Measurements from ENCODE around the gene SAMD4A. TPM values are rescaled to one million over a fixed set of nuclear protein-coding genes. Genes with fewer than 3 reads are reported as not detected.
A peak's percentile ranks its signal among the peaks of the same experiment; 100 is the strongest.

Gene SAMD4A
- total RNA-seq, 1 experiment from 2014 or later = 17.0 TPM

DNA sequence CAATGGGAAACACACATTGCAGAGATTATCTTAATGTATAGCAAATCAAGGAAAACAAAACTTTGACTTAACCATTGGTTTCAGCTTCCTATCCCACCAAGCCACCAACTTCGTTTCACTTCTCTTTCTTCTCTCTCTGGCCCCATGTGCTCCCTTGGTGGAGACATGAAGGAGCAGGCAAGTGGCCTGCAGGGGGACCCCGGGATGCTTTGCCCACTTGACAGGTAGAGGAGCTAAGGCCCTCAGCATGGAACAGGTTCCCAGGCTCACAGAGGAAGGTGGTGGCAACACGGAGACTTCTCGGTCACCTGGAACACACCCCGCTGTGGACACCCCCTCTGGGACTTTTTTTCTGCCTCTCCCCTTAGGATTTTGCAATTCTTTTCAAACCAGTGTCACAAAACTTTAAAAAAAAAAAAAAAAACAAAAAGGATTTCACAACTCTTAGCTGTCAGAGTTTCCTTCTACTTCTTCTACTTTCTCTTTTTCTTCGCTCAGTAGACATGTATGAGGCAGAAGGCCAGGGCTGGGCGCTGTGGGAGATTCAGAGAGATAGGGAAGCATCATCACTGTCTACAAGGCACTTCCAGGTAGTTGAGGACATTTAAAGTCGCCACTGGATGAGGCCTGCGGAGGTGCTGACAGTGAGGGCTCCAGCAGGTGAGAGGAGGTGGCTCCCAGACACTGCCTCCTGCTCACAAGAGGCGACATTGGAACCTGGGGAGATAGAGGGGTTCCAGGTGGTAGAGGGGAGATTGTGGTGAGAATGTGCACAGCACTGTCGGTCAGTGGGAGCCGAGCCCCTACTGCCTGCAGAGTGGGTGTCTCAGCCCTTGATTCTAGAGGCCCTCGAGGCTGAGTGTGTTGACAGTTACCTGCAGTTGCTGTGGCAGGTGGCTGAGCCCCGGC, 216.1 kb downstream of the SAMD4A start:
- peak; percentile 39 for DNase-seq (ENCODE audit: low spot score)
- in situ Hi-C loops (cut with HindIII; ENCODE audit: low sequenced_read_pairs) = no loop called here

DNA sequence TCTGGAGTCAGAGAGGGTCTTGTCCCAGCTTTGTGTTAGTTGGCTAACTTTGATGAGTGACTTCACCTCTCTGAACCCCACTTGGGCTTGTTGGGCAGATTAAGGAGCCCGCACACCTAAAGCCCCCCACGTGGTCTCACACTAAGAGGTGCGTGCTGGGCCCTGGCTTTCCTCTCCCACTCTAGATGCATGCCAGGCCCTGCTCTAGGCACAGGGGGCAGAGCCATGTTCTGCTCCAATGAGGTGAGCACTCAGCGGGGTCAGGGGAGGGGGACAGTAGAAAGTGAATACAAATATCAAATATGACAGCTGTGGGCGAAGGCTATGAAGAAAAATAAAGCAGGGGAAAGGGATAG, 216.7 kb downstream of the SAMD4A start:
- DNase-seq (ENCODE audit: low spot score) = no peak
- in situ Hi-C loops (cut with HindIII; ENCODE audit: low sequenced_read_pairs) = no loop called here

DNA sequence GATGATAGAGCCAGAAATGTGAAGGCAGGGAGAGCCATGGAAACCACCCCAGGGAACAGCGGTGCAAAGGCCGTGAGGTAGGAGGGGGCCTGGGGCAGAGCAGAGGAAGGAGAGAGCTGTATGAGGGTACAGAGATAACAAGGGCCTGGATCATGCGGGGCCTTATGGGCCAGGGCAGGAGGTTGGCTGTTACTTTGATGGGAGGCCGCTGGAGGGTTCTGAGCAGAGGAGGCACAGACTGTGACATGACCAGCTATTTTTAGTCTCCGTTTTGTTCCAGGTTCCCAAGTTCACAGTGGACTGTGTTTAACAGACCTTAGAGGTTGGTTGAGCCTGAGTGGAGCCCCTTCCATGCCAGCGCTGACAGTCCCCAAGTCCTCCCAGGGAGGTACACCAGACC, 217.1 kb downstream of the SAMD4A start:
- in situ Hi-C loops (cut with HindIII; ENCODE audit: low sequenced_read_pairs) = no loop called here

DNA sequence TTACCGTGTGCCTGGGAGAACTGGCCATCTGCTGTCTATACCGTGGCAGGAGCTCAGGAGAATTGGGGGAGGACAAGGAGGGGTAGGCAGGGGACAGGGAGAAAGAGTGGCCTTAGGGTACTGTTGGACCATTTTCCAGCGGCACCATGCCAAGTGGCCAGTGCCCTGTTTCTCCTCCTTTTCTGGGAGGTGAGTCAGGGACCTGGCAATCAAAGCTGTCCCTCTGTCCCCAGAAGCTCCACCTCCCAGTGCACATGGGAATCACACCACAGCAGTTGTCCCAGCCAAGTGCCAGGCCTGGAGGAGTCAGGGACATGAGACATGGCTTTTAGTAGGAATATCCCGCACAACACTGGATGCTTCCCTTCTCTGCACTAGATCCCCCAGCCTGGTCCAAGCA, 217.7 kb downstream of the SAMD4A start:
- peak; percentile 66 for DNase-seq (ENCODE audit: low spot score)
- in situ Hi-C loops (cut with HindIII; ENCODE audit: low sequenced_read_pairs) = no loop called here

More for the DNA sequence above, 217.1 kb downstream of the SAMD4A start:
- DNase-seq (ENCODE audit: low spot score) = peak; percentile 50

DNA sequence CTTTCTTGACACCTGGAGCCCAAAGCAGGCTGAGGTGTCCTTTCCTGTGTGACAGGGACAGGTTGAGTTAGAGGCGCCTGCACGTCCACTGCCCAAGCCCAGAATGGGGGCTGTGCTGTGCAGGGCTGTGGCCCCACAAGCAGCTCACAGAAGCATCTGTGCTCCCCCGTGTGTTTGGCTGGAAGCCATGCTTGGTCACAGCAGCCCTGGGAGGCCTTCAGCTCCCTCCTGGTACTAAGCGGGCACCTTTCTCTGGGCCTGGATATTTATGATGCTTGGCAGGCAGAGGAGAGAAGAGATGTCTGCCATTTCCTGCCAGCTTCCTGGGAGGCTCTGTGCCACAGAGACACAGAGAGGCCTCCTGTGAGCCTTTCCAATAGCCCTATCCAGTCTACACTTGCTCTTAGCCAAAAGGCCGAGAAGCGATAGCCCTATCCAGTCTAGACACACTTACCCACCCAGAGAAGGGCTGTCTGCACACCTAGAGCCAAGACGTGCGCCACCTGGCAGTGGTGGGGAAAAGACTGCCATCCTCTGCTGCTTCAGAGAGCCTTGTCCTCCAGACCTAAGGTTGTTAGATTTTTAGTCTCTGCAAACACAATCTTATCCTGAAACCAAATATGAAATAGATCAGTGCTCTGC, 218.3 kb downstream of the SAMD4A start:
- peak; percentile 73 for DNase-seq (ENCODE audit: low spot score)
- in situ Hi-C loops (cut with HindIII; ENCODE audit: low sequenced_read_pairs) = no loop called here

DNA sequence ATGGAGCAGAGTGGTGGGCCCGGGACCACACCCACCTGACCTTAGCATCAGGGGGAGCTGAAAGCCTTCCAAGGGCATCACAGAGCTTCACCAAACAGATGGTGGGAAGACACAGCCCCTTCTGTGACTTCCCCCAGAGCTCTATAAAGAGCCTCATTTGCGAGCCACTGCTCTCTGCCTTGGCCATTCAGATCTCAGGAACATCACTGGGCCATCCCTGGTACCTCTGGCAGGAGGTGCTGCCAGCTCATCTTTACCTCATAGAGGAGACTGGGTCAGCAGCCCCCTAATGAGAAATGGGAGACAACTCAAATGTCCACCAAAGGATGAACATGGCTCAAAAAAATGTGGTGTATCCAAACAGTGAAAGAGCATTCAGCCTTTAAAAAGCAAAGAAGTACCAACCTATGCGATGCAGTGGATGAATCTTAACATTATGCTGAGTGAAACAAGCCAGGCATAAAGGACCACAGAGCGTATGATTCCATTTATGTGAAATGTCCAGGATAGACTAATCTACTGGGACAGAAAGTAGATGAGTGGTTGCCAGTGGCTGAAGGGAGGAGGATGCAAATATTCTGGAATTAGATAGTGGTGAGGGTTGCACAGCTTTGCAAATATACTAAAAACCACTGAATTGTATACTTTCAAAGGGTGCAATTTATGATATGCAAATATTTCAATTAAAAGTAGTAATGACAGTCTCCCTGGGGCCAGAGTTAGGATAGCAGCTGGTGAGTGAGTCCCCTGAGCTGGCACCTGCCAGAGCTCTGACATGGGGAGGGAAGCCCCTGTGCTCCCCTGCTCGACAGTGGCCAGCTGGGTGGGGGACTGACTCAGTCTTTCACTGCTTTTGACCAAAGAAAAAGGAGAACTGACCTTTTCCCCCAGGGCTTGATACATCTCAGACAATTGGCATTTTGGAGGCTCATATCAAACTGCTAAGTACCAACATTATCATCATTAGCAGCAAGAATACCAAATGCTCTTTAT, 219.1 kb downstream of the SAMD4A start:
- DNase-seq (ENCODE audit: low spot score) = no peak
- in situ Hi-C loops (cut with HindIII; ENCODE audit: low sequenced_read_pairs) = no loop called here

DNA sequence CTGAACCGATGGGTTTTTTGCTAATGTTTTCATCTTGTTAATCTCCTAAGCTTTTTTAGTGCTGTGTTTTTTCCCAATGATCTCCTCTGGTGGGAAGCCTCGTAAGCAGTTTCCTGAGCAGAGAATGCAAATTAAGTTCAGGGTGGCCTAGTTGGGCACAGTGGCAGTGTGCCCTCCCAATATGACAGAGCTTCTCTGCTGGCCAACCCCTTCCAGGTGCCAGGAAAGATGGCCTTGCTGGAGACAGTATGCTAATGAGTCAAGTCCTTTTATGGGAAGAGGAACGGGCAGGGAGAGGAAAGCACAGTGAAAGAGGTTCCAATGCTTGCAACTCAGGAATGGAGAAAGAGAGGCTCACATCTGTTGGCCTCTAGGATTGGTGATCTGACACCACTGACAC, 219.9 kb downstream of the SAMD4A start:
- in situ Hi-C loops (cut with HindIII; ENCODE audit: low sequenced_read_pairs) = no loop called here
- DNase-seq (ENCODE audit: low spot score) = peak; percentile 97

DNA sequence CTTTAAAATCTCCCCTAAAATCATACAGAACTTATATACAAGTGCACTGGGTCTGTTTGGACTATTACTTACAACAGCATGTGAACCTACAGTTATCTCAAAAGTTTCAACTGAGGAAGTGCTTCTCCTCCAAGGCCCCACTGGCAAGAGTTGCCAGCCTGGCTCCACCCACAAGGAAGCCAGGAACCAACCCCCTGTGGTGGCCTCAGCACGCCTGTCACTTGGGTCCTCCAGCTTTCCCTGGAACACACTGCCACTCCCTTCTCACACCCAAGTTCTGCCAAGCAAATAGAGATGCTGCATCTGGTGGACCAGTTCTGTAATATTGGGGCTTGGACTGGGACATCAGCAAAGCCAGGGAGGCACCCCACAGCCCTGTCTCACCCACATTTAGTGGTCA, 220.3 kb downstream of the SAMD4A start:
- DNase-seq (ENCODE audit: low spot score) = no peak
- in situ Hi-C loops (cut with HindIII; ENCODE audit: low sequenced_read_pairs) = no loop called here

DNA sequence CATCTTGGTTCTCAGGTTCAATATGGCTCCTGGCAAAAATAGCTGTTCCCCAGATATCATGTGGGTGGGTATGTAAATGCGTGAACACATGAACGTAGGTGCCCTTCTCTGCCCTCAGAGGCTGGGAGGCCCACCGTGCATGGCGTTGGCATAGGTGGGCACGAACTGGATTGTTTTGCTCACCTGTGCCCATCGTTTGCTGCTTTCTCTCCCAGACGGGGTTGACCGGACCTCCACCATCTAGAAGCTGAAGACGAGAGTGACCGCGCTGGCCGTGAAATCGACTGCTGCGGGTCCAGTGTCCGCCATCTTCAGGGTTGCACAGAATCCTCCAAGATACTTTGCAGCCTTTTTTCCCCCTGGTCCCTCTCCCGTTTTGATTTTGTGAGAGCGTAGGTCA, 221.8 kb downstream of the SAMD4A start:
- DNase-seq (ENCODE audit: low spot score) = no peak
- in situ Hi-C loops (cut with HindIII; ENCODE audit: low sequenced_read_pairs) = no loop called here

DNA sequence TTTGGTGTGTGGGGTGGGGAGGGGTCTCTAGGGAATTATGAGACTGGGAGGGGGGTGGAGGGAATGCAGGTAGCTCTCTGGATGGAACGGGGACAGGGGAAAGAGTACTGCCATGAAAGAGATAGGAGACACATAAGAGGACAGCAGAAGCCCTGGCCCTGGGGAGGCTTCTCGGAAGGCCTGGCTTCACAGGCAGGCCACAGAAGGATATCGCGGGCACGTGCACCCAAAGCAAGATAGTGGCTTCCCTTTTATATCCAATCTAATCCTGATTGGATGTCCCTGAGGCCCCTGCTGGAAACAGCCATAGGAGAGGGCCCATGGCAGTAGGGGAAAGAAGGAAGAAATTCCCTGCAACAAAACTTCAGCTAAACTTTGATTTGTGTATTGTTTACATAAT, 222.2 kb downstream of the SAMD4A start:
- no peak for DNase-seq (ENCODE audit: low spot score)
- in situ Hi-C loops (cut with HindIII; ENCODE audit: low sequenced_read_pairs) = no loop called here

DNA sequence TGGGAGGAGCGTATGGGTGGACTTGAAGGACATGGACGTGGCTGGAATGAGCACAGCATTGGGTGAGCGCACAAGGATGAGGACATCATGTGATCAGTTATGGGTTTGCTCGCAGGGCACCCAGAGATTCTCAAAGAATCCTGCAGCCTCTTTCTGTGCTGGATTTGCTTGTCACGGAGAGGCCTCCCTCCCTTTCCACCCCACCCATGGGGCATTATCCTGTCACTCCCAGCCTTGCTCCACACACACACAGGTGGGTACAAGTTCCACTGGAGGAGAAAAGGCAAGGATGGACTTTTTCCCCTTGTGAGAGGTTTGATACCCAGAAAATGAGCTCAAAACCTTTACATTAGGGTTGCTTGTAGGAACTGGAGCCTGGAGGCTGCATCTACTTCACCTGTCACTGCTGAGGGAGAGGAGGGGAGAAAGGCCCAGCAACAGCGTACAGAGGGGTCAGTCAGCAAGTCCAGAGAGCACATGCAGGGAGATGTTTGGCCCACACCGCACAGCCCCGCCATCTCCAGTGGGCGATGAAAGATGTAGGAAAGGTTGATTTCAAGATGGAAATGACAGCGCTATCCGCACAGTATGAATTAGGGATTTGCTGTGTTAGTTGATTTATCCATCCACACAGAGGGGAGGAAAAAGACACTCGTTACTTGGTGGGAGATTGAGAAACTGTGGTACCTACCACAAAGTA, 223.0 kb downstream of the SAMD4A start:
- DNase-seq (ENCODE audit: low spot score) = no peak
- in situ Hi-C loops (cut with HindIII; ENCODE audit: low sequenced_read_pairs) = loop anchor here (5.0 kb wide), 1 partner anchor 33 kb away; no protein-coding TSS in a partner anchor

DNA sequence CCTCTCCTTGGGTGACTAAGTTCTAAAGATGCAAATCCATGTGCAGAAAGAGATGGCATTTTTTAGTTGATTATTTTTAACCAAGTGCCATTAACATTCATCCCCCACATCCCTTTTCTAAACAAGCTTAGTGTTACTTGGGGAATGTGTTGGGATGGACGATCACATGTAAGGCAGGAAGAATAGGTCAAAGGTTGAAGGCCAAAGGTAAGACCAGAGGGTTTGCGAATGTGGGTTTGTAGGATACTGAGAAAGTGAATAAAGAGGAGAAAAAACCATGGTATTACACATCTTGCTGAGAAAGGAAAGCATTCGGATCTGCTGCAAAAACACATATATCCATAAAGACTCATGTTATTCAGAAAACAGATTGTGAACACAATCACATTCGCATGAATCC, 224.1 kb downstream of the SAMD4A start:
- in situ Hi-C loops (cut with HindIII; ENCODE audit: low sequenced_read_pairs) = loop anchor here (5.0 kb wide), 1 partner anchor 34 kb away; no protein-coding TSS in a partner anchor
- DNase-seq (ENCODE audit: low spot score) = no peak

DNA sequence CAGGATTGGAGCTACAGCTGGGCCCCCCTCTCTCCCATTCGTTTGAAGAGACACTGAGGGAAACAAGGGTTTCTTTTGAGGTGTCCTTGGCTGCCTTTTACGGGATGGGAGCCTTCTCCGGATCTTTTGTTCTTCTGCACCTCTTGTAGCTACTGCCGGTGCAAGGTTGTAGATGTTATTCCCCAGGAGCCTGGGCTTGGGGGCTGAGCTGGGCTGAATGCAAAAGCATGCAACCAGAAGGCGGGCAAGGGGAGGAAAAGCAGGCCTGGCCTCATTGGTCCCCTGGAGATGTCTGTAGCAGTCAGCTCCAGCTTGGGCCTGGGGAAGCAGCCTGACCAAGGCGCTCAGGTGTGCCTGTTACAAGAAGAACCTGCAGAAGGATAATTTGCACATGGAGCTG, 225.4 kb downstream of the SAMD4A start:
- in situ Hi-C loops (cut with HindIII; ENCODE audit: low sequenced_read_pairs) = loop anchor here (5.0 kb wide), 1 partner anchor 35 kb away; no protein-coding TSS in a partner anchor
- no peak for DNase-seq (ENCODE audit: low spot score)

DNA sequence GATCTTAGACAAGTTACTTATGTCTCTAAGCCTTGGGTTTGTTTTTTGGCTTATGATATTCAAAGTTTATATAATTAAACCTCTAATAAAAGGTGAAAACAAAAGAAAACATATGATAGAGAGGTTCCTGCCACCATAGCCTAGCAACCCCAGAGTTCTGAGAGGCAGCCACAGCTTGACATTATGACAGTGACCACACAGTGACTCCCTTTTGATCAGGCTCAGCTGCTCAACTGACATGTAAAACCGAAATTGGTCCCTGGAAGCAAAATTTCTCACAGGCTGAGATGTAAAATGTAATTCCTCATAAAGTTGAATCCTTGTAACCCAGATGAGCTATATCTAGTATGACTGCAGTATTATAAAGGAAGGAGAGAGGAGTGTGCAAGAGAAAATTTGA, 227.2 kb downstream of the SAMD4A start:
- in situ Hi-C loops (cut with HindIII; ENCODE audit: low sequenced_read_pairs) = loop anchor here (5.0 kb wide), 1 partner anchor 37 kb away; no protein-coding TSS in a partner anchor
- DNase-seq (ENCODE audit: low spot score) = no peak

DNA sequence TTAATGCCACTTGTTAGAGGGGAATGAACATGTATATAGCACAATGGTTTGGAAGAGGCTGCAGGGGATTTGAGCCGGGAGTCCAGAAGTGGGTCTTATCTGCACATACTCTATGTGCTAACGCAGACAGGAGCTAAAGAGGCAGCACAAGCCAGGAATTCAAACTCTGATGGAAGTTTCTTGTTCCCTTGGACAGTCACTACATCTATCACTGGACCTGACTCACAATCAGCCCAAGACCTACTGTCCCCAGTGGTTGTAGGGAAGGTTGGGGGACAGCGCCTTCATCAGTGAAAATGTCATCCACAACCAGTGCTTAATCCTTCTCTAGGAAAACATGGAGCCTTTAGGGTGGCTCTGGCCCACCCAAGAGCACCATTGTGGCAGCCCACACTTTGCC, 227.9 kb downstream of the SAMD4A start:
- no peak for DNase-seq (ENCODE audit: low spot score)
- in situ Hi-C loops (cut with HindIII; ENCODE audit: low sequenced_read_pairs) = loop anchor here (5.0 kb wide), 1 partner anchor 37 kb away; no protein-coding TSS in a partner anchor

DNA sequence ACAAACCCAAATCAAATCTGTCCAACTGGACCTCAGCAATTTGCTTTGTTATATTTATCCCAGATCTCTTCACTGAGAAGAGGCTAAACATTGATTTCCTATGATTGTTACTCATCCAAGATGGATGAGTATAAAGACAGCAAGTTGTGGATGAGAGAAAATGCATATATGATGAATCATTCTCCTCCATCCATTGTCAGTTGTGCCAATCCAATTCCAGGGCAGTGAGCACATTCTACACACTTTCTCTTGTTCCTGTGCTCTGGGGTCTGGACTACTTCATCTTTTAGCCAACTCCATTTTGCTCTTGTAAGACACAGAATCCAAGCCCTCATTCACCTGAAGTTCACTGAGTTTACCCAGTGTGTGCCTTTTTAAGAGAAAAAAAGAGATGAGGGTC, 230.0 kb downstream of the SAMD4A start:
- in situ Hi-C loops (cut with HindIII; ENCODE audit: low sequenced_read_pairs) = no loop called here
- DNase-seq (ENCODE audit: low spot score) = no peak

DNA sequence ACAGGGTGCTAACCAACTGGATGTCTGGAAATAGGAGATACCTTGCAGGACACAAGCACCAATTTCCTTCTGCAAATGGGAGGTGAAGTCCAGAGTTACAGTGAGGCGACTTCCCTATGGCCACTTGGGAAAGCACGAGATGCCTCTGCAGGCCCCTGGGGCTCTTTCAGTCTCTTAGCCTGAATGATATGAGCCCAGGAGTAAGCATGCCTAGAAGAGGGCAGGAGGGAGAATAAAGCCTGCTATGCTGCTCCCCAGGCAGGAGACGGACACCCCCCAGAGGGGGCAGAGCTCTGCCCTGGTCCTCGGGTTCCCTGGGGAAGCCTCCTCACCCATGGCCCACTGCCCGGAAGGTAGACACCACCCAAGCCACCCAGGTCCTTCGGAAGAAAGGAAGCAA, 230.6 kb downstream of the SAMD4A start:
- in situ Hi-C loops (cut with HindIII; ENCODE audit: low sequenced_read_pairs) = no loop called here
- no peak for DNase-seq (ENCODE audit: low spot score)

DNA sequence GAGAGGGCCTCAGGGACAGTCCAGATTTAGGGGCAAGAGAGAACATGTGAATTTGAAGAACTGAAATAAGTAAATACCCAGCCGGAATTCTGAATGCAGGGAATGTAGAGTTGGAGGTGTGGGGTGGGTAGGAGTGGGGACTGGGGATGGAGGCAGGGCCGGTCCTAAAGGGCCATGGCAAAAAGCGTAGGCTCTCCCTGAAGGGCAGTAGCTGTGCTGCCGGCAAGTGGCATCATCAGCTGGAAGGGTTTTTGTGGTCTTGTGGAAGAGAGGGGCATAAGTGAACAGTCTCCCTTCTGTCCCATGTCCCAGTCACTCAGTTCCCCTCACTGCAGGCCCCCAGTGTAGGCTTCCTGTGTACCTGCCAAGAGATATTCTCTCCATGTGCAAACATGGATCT, 231.1 kb downstream of the SAMD4A start:
- in situ Hi-C loops (cut with HindIII; ENCODE audit: low sequenced_read_pairs) = no loop called here
- no peak for DNase-seq (ENCODE audit: low spot score)

Data from G401 (cell line).